ENCODE data around the gene NMNAT1.

DNA sequence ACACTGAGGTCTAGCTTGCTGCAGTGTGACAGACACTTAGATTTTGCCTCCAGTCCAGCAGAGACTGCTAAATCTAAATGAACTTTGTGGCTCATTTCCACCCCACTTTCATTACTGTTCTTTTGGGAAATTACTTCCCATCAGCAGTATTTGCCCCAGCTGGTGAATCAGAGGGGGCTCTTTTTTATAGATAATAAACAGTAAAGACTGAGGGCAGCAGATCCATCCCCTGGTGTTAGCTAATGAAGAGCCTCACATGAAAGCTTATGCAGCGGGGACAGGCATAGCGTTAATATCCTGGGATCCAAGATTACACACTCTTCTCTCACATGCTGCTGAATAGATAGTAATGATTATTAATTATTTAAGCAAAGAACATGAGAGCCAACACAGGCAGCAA, 26.8 kb upstream of the NMNAT1 start:
- no peak for TF ChIP-seq CTCF (IDR thresholded peaks at IDR 0.05; ENCODE audit: low read depth, low read length, poor library complexity, severe bottlenecking)
- no peak for TF ChIP-seq EZH2phosphoT487 (IDR thresholded peaks at IDR 0.05; ENCODE audit: borderline replicate concordance, low read length)
